ENCODE results near the gene TMEM223.
"Not testable (repeated sequence)": the region's sequence is repeated elsewhere in the genome, so short reads cannot be mapped to it uniquely, and the experiment has no call there.

The TMEM223 gene

DNA sequence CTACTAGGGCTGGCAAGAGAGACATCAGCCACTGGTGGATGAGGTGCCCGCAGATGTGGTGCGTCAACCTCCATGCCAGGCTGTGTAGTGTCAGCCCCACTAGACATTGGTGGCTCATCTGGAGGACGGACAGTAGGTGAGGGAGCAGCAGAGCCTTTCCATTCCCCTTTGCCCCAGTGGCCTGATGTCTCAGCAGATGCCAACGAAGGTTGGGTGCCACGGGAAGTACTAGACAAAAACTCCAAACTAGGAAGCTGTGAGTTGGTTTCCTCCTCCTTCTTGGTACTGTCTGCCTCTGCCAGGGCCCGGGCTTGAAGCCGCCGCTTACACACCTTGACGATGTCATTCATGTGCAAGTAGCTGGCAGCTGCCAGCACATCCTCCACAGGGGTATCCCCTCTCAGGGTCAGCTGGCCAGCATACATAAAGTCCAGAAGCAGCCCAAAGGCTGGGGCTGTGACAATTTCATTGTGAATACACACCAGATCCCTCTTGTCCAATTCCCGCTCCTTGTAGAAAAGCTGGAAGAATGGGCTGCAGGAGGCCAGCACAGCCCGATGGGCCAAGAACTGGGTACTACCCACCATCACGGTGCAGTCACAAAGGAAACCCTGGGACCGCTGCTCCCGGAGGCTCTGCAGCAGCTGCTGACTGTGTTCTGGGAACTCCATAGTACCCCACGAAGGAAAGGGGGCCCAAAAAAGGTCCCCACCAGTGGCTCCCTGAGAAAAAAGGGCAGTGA lies 38.6 kb downstream of the TMEM223 start:
- Histone ChIP-seq H3K36me3 (ENCODE audit: low read depth) (peaks cover 18% of the 10 kb centered on the region), H3K4me1 (ENCODE audit: insufficient read depth, poor library complexity, severe bottlenecking) (no peaks in the 10 kb centered on the region), H3K27me3 (ENCODE audit: insufficient read depth, poor library complexity, severe bottlenecking) (no peaks in the 10 kb centered on the region), H3K4me3 (ENCODE audit: severe bottlenecking) (peak overlapping the region; percentile 85), H3K27ac (ENCODE audit: poor library complexity, severe bottlenecking) (peak overlapping the region; percentile 44), H3K9me3 (ENCODE audit: severe bottlenecking) (no peaks in the 10 kb centered on the region)
- no peak for TF ChIP-seq CTCF (IDR thresholded peaks at IDR 0.05; ENCODE audit: poor library complexity, severe bottlenecking)
- DNase-seq (ENCODE audit: low spot score) (no peak), ATAC-seq (ENCODE audit: low read depth) (no peak)

GRCh38 chr11:62752177-62752785 lies 39.5 kb downstream of the TMEM223 start:
- Histone ChIP-seq H3K36me3 (ENCODE audit: low read depth) (peaks cover 18% of the 10 kb centered on the region), H3K27me3 (ENCODE audit: insufficient read depth, poor library complexity, severe bottlenecking) (no peaks in the 10 kb centered on the region), H3K4me3 (ENCODE audit: severe bottlenecking) (no peak overlapping the region), H3K9me3 (ENCODE audit: severe bottlenecking) (no peaks in the 10 kb centered on the region), H3K4me1 (ENCODE audit: insufficient read depth, poor library complexity, severe bottlenecking) (no peaks in the 10 kb centered on the region), H3K27ac (ENCODE audit: poor library complexity, severe bottlenecking) (no peak overlapping the region)
- ATAC-seq (ENCODE audit: low read depth) (no peak), DNase-seq (ENCODE audit: low spot score) (no peak)
- TF ChIP-seq CTCF (IDR thresholded peaks at IDR 0.05; ENCODE audit: poor library complexity, severe bottlenecking) = no peak

GRCh38 chr11:62749931-62750330 lies 41.9 kb downstream of the TMEM223 start:
- ATAC-seq (ENCODE audit: low read depth); H3K27ac ChIP-seq (ENCODE audit: poor library complexity, severe bottlenecking); H3K27me3 ChIP-seq (ENCODE audit: insufficient read depth, poor library complexity, severe bottlenecking): not testable (repeated sequence)

DNA sequence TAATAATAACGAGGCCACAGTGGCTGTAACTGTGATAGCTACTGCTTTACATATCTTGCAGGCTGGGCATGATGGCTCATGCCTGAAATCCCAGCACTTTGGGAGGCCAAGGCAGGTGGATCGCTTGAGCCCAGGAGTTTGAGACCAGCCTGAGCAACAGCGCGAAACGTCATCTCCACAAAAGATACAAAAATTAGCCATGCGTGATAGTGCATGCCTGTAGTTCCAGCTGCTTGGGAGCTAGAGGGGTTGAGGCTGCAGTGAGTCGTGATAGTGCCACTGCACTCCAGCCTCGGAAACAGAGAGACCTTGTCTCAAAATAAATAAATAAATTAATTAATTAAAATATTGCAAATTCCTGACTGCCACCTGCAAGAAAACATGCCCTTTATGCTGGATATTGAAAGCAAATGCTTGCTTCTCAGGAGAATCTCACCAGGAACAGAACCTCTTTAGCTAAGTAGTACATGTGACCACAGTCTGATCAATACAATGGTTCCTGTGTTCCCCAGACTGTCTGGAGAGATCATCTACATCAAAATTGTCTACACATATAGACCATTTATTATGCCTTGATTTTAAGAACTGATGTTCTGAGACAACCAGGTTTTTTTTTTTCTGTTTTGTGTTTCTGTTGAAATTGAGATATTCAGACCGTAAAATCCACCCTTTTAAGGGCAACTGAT lies 44.2 kb downstream of the TMEM223 start:
- Histone ChIP-seq H3K4me3 (ENCODE audit: severe bottlenecking) (no peak overlapping the region), H3K9me3 (ENCODE audit: severe bottlenecking) (no peaks in the 10 kb centered on the region), H3K36me3 (ENCODE audit: low read depth) (peaks cover 11% of the 10 kb centered on the region), H3K4me1 (ENCODE audit: insufficient read depth, poor library complexity, severe bottlenecking) (no peaks in the 10 kb centered on the region), H3K27ac (ENCODE audit: poor library complexity, severe bottlenecking) (no peak overlapping the region), H3K27me3 (ENCODE audit: insufficient read depth, poor library complexity, severe bottlenecking) (no peaks in the 10 kb centered on the region)
- DNase-seq (ENCODE audit: low spot score) = no peak
- no peak for TF ChIP-seq CTCF (IDR thresholded peaks at IDR 0.05; ENCODE audit: poor library complexity, severe bottlenecking)
- no peak for ATAC-seq (ENCODE audit: low read depth)

More at GRCh38 chr11:62749931-62750330, 41.9 kb downstream of the TMEM223 start:
- H3K4me3 ChIP-seq (ENCODE audit: severe bottlenecking); H3K4me1 ChIP-seq (ENCODE audit: insufficient read depth, poor library complexity, severe bottlenecking); DNase-seq (ENCODE audit: low spot score); H3K9me3 ChIP-seq (ENCODE audit: severe bottlenecking): not testable (repeated sequence)
- H3K36me3 ChIP-seq (ENCODE audit: low read depth) = peaks cover 18% of the 10 kb centered on the region
